ENCODE data around the gene TOP3B.

GRCh38 chr22:21948824-21949568 lies 33.6 kb downstream of the TOP3B start:
- TF ChIP-seq POLR2A (IDR thresholded peaks at IDR 0.05) (no peak), CTCF (IDR thresholded peaks at IDR 0.05) (no peak)

All from right lobe of liver (tissue), 4 donors.